ENCODE data around the gene HSFX4. TPM values are rescaled to one million over a fixed set of nuclear protein-coding genes. Genes with fewer than 3 reads are reported as not detected.
"Not testable (repeated sequence)": the region's sequence is repeated elsewhere in the genome, so short reads cannot be mapped to it uniquely, and the experiment has no call there.

HSFX4 gene
- total and polyA plus RNA-seq, 2 experiments from 2014 or later, result not detected

DNA sequence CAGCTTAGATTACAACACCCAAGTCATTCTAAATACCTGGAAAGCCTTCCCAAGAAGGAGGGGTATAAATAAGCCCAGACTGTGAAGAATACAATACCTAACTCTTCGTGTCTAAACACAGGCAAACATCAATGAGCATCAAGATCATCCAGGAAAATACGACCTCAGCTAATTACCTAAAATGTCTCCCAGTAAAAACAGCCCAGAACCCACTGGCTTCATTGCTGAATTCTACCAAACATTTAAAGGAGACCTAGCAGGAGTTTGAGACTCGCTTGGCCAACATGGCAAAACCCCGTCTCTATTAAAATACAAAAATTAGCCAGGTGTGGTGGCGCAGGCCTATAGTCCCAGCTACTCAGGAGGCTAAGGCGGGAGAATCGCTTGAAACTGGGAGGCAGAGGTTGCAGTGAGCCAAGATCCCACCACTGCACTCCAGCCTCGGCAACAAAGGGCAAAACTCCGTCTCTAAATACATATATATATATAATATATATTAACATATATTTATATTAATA is 19.1 kb upstream of the HSFX4 start:
- H3K4me1 ChIP-seq (ENCODE audit: insufficient read depth), result no peaks in the 10 kb centered on the region
- TF ChIP-seq EZH2 (IDR thresholded peaks at IDR 0.05; ENCODE audit: insufficient read depth, poor library complexity, severe bottlenecking) (no peak), EZH2phosphoT487 (IDR thresholded peaks at IDR 0.05; ENCODE audit: insufficient read depth, low read depth) (no peak)
- in situ Hi-C loops (cut with MboI), result no loop called here

DNA sequence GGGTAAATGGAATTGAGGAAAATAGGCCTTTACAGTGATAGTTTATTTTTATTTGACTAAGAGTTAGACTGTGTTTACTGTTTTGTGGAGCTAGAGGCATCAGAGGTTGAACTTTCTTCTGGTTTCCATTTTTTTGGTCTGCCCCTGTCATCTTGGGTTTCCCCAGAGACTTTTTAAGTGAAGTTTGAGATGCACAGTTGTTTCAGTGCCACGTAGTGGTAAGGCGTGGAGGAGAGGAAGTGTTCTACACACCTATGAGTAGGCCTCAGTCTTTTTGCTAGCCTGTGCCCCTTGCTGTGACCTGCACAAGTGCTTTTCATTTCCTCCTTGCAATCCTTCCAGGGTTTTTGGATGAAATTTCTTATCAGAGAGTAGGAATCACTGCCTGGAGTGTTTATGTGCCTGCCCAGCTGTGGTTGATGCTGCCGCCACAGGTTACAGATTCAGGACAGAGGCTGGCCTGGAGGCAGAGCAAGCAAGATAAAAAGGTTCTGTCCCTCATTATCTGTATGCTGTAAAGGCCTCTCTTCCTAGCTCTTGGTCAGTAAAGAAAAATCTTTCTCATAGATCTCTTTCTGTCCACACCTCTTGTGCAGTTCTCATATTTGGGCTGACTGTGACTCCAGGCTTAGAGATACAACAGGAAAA is 12.5 kb upstream of the HSFX4 start:
- H3K9ac ChIP-seq, result no peak overlapping the region
- H2AFZ ChIP-seq, result no peak overlapping the region
- H3K9me3 ChIP-seq (ENCODE audit: low read depth), result no peaks in the 10 kb centered on the region
- H3K9me2 ChIP-seq (ENCODE audit: insufficient read depth), result no peaks in the 10 kb centered on the region
- in situ Hi-C loops (cut with MboI), result no loop called here
- no peaks in the 10 kb centered on the region for H3K36me3 ChIP-seq (ENCODE audit: low read depth)
- no peak for DNase-seq
- H3K4me3 ChIP-seq, result no peak overlapping the region
- H3K4me2 ChIP-seq (ENCODE audit: unreplicated experiment), result no peak overlapping the region
- H3K4me1 ChIP-seq (ENCODE audit: insufficient read depth), result no peaks in the 10 kb centered on the region
- H3K27me3 ChIP-seq (replicated peaks; ENCODE audit: insufficient read depth), result no peaks in the 10 kb centered on the region
- H3K27ac ChIP-seq, result no peak overlapping the region
- H3K79me2 ChIP-seq (ENCODE audit: insufficient read depth), result no peaks in the 10 kb centered on the region
- no peaks in the 10 kb centered on the region for H3F3A ChIP-seq (ENCODE audit: insufficient read depth)
- 93 to 95% methylated on average over 3 of the region's 3 CpGs for WGBS, 2 experiments (ENCODE audit: low coverage in 1 of 2, low lambda C conversion rate in 2 of 2, missing lambda C conversion rate in 2 of 2)
- TF ChIP-seq EZH2 (IDR thresholded peaks at IDR 0.05; ENCODE audit: insufficient read depth, poor library complexity, severe bottlenecking) (no peak), EZH2phosphoT487 (IDR thresholded peaks at IDR 0.05; ENCODE audit: insufficient read depth, low read depth) (no peak)
- no peaks in the 10 kb centered on the region for H4K20me1 ChIP-seq (ENCODE audit: insufficient read depth)

More for the DNA sequence above, 19.1 kb upstream of the HSFX4 start:
- DNase-seq, result no peak
- H3K36me3 ChIP-seq (ENCODE audit: low read depth), result no peaks in the 10 kb centered on the region
- H3F3A ChIP-seq (ENCODE audit: insufficient read depth), result no peaks in the 10 kb centered on the region
- H3K9me2 ChIP-seq (ENCODE audit: insufficient read depth), result no peaks in the 10 kb centered on the region
- H3K4me3 ChIP-seq, result no peak overlapping the region
- H3K27me3 ChIP-seq (replicated peaks; ENCODE audit: insufficient read depth), result no peaks in the 10 kb centered on the region
- H4K20me1 ChIP-seq (ENCODE audit: insufficient read depth), result no peaks in the 10 kb centered on the region
- H3K4me2 ChIP-seq (ENCODE audit: unreplicated experiment), result no peak overlapping the region
- H3K27ac ChIP-seq, result no peak overlapping the region
- H3K9ac ChIP-seq, result no peak overlapping the region
- no peak overlapping the region for H2AFZ ChIP-seq
- 92 to 93% methylated on average over 9 of the region's 9 CpGs for WGBS, 2 experiments (ENCODE audit: low coverage in 1 of 2, low lambda C conversion rate in 2 of 2, missing lambda C conversion rate in 2 of 2)
- H3K9me3 ChIP-seq (ENCODE audit: low read depth), result no peaks in the 10 kb centered on the region
- no peaks in the 10 kb centered on the region for H3K79me2 ChIP-seq (ENCODE audit: insufficient read depth)

DNA sequence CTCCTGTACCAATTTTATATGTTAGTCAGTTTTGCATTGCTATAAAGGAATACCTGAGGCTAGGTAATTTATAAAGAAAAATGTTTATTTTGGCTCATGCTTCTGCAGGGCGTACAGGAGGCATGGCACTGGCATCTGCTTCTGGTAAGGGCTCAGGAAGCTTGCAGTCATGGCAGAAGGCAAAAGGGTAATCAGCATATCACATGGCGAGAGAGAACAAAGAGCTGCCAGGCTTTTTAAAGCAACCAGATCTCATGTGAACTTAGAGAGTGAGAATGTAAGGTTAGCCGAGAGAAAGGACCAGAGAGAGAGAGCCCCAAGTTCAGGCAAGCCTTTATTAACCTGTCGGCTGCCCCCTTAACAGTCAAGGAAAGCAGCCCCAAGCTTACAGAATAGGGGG is 5.5 kb upstream of the HSFX4 start:
- in situ Hi-C loops (cut with MboI); H4K20me1 ChIP-seq (ENCODE audit: insufficient read depth); H3K36me3 ChIP-seq (ENCODE audit: low read depth); H3K27me3 ChIP-seq (replicated peaks; ENCODE audit: insufficient read depth); H3K9me3 ChIP-seq (ENCODE audit: low read depth); DNase-seq; H3K79me2 ChIP-seq (ENCODE audit: insufficient read depth); H3K9me2 ChIP-seq (ENCODE audit: insufficient read depth); H3K4me2 ChIP-seq (ENCODE audit: unreplicated experiment); H2AFZ ChIP-seq; H3F3A ChIP-seq (ENCODE audit: insufficient read depth); H3K4me3 ChIP-seq; H3K9ac ChIP-seq; H3K4me1 ChIP-seq (ENCODE audit: insufficient read depth); H3K27ac ChIP-seq: not testable (repeated sequence)
- WGBS, 2 experiments (ENCODE audit: low coverage in 1 of 2, low lambda C conversion rate in 2 of 2, missing lambda C conversion rate in 2 of 2), result no CpG with 5 or more reads among the region's 4 CpGs

DNA sequence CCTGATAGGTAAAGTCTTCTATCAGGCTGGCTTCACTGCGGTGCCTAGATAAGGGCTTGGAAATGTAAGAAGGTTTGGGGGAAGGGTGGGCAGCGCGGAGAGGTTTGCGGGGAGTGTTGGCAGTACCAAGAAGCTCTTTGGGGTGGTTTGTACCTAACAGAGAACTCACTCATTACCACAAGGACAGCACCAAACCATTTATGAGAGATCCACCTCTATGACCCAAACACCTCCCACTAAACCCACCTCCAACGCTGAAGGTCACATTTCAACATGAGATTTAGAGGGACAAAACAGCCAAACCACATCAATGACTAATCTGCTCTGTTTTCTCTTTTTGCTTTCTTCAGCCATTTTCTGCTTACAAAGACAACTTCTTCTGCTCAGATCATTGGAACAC is 4.9 kb upstream of the HSFX4 start:
- H3K9me2 ChIP-seq (ENCODE audit: insufficient read depth); H3F3A ChIP-seq (ENCODE audit: insufficient read depth); DNase-seq; H3K36me3 ChIP-seq (ENCODE audit: low read depth); H3K9ac ChIP-seq; H3K27me3 ChIP-seq (replicated peaks; ENCODE audit: insufficient read depth); H3K4me2 ChIP-seq (ENCODE audit: unreplicated experiment); H3K79me2 ChIP-seq (ENCODE audit: insufficient read depth); H4K20me1 ChIP-seq (ENCODE audit: insufficient read depth); H3K27ac ChIP-seq; H3K4me1 ChIP-seq (ENCODE audit: insufficient read depth); H3K9me3 ChIP-seq (ENCODE audit: low read depth); in situ Hi-C loops (cut with MboI); H3K4me3 ChIP-seq; H2AFZ ChIP-seq: not testable (repeated sequence)
- WGBS, 2 experiments (ENCODE audit: low coverage in 1 of 2, low lambda C conversion rate in 2 of 2, missing lambda C conversion rate in 2 of 2), result no CpG with 5 or more reads among the region's 5 CpGs

DNA sequence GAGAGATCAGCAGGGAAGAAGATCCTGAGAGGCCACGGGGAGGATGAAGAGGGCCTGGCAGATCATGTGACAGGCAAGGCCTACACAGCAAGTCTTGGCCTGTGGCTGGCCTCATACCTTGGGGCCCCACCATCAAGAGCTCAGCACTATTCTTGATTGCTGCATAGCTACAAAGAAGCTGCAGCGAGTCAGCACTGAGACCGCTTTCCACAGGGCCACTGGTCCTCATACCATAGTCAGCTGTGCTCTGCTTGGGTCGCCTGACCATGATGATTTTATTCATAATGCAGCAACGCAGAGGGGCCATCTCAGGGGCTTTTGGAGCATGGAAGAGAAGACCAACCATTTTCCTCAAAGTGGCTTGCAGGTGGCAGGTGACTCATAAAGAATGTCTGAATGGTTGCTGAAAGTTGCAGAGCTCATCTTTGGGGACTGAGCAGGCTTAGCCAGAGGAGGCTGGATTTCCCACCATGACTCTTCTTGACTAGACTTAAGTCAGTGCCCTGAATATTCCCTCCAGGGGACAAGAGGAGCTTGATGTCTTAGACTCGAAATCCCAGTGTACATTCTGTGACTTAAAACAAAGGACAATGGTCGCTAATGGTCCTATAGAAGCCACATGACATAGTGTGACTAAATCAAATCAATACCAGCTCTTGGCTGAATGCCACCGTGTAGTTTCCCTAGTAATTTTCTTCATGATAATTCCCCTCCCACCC is 2.0 kb upstream of the HSFX4 start:
- in situ Hi-C loops (cut with MboI); H4K20me1 ChIP-seq (ENCODE audit: insufficient read depth); H3K36me3 ChIP-seq (ENCODE audit: low read depth); H3K9ac ChIP-seq; H2AFZ ChIP-seq; H3K79me2 ChIP-seq (ENCODE audit: insufficient read depth); DNase-seq; H3K27me3 ChIP-seq (replicated peaks; ENCODE audit: insufficient read depth); H3K4me1 ChIP-seq (ENCODE audit: insufficient read depth); H3K9me2 ChIP-seq (ENCODE audit: insufficient read depth); H3K4me2 ChIP-seq (ENCODE audit: unreplicated experiment); H3K4me3 ChIP-seq; H3K27ac ChIP-seq; H3F3A ChIP-seq (ENCODE audit: insufficient read depth); H3K9me3 ChIP-seq (ENCODE audit: low read depth): not testable (repeated sequence)
- WGBS, 2 experiments (ENCODE audit: low coverage in 1 of 2, low lambda C conversion rate in 2 of 2, missing lambda C conversion rate in 2 of 2), result no CpG with 5 or more reads among the region's 8 CpGs

DNA sequence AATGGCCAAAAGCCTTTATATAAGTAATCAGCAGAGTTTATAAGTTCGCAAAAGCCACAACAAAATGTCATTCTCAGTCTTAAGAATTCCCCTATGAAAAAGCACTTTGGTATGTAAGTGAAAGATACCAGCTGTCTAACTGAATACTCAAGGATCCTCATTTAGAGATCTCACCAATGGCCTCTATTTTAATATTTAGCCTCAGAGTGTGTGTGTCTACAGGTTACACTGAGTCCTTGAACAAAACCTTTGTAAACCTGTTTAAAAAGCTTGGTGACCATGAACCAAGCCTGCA is 1.5 kb upstream of the HSFX4 start:
- H3K4me3 ChIP-seq; H3K4me1 ChIP-seq (ENCODE audit: insufficient read depth); H3K9me3 ChIP-seq (ENCODE audit: low read depth); H3K27me3 ChIP-seq (replicated peaks; ENCODE audit: insufficient read depth); H3K4me2 ChIP-seq (ENCODE audit: unreplicated experiment); H3K36me3 ChIP-seq (ENCODE audit: low read depth); H3K9me2 ChIP-seq (ENCODE audit: insufficient read depth); H4K20me1 ChIP-seq (ENCODE audit: insufficient read depth); DNase-seq; H3K27ac ChIP-seq; H3F3A ChIP-seq (ENCODE audit: insufficient read depth); in situ Hi-C loops (cut with MboI); H2AFZ ChIP-seq; H3K9ac ChIP-seq; H3K79me2 ChIP-seq (ENCODE audit: insufficient read depth): not testable (repeated sequence)
- no CpG with 5 or more reads among the region's 1 CpG for WGBS, 2 experiments (ENCODE audit: low coverage in 1 of 2, low lambda C conversion rate in 2 of 2, missing lambda C conversion rate in 2 of 2)

DNA sequence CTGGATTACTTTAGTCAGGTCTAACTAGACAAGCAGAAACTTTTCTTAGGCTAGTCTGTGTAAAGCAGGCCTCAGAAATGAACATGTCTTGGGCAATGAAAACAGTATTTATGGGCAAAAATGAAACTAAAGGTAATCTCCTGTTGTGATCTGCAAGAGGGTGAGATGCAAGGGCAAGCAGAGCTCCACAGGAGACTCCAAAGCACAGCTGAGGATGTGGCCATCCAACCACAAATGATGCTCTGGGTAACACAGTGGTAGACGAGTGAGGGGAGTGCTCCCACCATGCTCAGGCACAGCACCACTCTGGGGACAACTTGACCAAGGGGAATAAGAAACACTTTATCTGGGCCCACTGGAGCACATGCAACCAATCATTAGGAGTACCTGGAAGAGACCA is 738 bp upstream of the HSFX4 start:
- H3K27ac ChIP-seq; H3K27me3 ChIP-seq (replicated peaks; ENCODE audit: insufficient read depth); H3K4me1 ChIP-seq (ENCODE audit: insufficient read depth); H3K9ac ChIP-seq; H3K79me2 ChIP-seq (ENCODE audit: insufficient read depth); H3K36me3 ChIP-seq (ENCODE audit: low read depth); H3K9me3 ChIP-seq (ENCODE audit: low read depth); H3K4me2 ChIP-seq (ENCODE audit: unreplicated experiment); H4K20me1 ChIP-seq (ENCODE audit: insufficient read depth); H2AFZ ChIP-seq; in situ Hi-C loops (cut with MboI); H3K4me3 ChIP-seq; H3K9me2 ChIP-seq (ENCODE audit: insufficient read depth); DNase-seq; H3F3A ChIP-seq (ENCODE audit: insufficient read depth): not testable (repeated sequence)
- WGBS, 2 experiments (ENCODE audit: low coverage in 1 of 2, low lambda C conversion rate in 2 of 2, missing lambda C conversion rate in 2 of 2), result 100% methylated on average over 1 of the region's 1 CpG; no CpG with 5 or more reads in 1 of the 2 experiments
